HG03571 (cell line): ENCODE results near the gene MATCAP1.

Experiments
- ATAC-seq: cut with Tn5 transposase; IDR thresholded peaks from one replicate; pipeline ENCODE4 v1.9.1; 2021; ENCODE audit not compliant: unreplicated experiment

Gene MATCAP1

GRCh38 chr16:67208154-67208896, 24.6 kb upstream of the MATCAP1 start:
- no peak for ATAC-seq

GRCh38 chr16:67207249-67208091, 23.7 kb upstream of the MATCAP1 start:
- no peak for ATAC-seq

- ATAC-seq, result no peak
Measured at GRCh38 chr16:67206838-67207248, 23.1 kb upstream of the MATCAP1 start.

DNA sequence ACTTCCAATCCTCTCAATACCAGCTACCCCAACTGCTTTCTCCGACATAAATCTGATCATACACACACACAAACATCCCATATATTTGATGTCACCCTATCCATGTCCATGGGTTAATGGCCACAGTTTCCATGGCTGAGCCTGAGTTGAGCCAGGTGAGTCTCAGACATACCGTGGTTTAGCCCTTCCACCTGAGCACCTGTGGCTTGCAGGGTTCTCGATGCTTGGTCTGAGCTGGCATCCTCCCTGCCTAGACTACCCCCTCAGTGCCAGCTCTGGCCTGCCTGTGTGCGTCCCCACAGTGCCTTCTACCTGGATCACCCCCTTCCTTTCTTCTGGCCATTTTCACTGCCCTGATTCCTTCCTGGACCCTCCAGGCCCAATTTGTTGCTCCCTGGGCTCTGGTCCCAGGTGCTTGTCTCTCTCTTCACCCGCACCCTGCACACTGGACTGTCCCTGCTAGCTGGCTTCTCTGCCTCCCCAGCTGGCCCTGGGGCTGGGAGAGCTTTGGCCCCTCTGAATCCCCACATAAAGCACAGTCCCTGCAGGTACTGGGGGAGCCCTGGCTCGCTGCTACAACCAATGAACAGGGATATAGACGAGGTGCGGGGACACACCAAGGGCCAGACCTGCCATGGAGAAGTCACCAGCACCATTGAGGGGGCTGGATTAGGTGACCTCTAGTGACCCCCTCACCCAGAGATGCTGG, 22.5 kb upstream of the MATCAP1 start:
- ATAC-seq, result no peak

GRCh38 chr16:67204076-67204475, 20.3 kb upstream of the MATCAP1 start:
- no peak for ATAC-seq

DNA sequence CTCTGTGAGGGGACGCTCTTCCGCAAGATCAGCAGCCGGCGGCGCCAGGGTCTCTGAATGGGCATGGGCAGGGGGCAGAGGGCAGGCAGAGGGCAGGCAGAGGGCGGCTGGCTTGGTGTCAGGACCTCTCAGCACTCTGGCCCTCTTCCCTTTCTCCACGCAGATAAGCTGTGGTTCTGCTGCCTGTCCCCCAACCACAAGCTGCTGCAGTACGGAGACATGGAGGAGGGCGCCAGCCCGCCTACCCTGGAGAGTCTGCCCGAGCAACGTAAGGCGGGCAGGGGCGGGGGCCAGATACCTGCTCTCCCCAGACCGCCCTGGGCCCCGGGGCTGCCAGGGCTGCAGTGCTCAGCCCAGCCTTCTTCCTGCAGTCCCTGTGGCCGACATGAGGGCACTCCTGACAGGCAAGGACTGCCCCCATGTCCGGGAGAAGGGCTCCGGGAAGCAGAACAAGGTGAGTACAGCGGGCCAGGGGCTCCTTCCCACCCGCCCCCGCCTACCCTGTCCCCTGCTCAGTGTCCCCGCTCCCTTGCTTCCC, 19.3 kb upstream of the MATCAP1 start:
- ATAC-seq, result no peak

DNA sequence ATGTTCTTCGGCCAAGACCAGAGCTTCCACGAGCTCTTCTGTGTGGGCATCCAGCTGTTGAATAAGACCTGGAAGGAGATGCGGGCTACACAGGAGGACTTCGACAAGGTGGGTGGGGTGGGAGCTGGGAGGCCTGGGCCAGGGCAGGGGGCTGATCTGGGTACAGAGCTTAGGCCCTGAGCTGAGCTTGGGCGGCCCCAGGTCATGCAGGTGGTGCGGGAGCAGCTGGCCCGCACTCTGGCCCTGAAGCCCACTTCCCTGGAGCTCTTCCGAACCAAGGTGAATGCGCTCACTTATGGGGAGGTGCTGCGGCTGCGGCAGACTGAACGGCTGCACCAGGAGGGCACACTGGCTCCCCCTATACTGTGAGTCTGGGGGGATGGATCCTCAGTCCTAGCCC, 18.7 kb upstream of the MATCAP1 start:
- no peak for ATAC-seq

DNA sequence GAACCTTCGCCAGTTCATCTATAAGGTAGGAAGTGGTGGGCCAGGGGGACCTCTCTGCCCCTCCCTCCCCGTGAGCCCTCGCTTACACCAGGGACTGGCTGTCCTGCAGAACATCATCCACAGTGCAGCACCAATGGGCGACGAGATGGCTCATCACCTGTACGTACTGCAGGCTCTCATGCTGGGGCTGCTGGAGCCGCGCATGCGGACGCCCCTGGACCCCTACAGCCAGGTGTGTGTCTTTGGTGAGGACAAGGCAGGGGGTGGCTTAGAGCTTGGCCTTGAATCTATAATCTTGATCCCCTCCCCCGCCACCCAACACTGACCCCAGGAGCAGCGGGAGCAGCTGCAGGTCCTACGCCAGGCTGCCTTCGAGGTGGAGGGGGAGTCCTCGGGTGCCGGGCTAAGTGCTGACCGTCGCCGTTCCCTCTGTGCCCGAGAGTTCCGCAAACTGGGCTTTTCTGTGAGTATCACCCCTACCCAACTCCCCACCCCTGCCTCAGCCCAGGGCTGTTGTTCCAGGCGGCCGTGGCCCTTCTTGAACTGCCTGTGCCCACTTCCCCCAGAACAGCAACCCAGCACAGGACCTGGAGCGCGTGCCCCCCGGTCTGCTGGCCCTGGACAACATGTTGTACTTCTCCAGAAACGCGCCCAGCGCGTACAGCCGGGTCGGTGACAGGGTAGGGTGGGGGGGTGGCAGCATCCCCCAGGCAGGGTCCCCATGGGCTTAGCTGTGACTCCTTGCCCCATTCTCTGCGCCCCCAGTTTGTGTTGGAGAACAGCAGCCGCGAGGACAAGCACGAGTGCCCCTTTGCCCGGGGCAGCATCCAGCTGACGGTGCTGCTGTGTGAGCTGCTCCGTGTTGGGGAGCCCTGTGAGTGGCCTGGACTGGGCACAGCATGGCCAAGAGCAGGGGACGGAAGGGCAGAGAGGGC, 17.9 kb upstream of the MATCAP1 start:
- ATAC-seq, result no peak

- ATAC-seq, result no peak
Measured at GRCh38 chr16:67200491-67200890, 16.7 kb upstream of the MATCAP1 start.

GRCh38 chr16:67199808-67200198, 16.0 kb upstream of the MATCAP1 start:
- no peak for ATAC-seq

GRCh38 chr16:67199011-67199807, 15.4 kb upstream of the MATCAP1 start, which contains the start of gene ELMO3:
Gene ELMO3, plus strand, starts transcription at chr16:67199131. Its CDS starts 196 bp downstream, at chr16:67199327.
- ATAC-seq, result no peak

GRCh38 chr16:67198238-67198734, 14.5 kb upstream of the MATCAP1 start:
- ATAC-seq, result no peak

DNA sequence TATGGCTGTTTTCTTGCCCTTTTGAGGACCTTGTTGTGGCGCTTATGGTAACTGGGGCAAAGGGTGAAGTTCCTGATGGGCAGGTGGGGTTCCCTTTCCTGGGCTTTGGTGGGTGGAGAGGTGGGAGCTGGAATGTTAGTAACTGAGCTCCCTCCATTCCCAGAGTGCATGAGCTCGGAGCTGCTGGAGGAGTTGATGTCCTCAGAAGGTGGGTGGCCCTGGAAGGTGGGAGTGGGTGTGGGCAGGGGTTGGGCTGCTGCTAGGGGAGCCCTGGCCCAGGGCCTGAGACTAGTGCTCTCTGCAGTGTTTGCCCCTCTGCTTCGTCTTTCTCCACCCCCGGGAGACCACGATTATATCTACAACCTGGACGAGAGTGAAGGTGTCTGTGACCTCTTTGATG, 13.9 kb upstream of the MATCAP1 start:
- no peak for ATAC-seq

DNA sequence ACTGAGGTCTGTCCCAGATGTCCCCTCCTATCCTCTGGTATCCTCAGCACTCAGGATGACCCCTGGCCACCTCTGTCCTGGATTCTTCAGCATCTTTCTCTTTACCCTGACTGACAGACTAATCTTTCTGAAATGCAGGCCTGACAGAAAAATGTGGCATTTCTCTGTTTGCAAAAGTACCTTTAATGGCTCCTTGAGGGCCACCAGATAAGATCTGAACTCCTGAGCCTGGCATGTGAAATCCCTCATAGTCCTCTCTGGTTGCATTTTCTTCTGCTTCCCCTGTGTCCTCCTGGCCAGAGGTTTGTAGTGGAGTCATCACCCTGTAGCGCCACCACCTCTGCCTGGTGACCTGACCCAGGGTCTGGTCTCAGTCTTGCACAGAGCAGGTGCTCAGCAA, 13.1 kb upstream of the MATCAP1 start:
- no peak for ATAC-seq

DNA sequence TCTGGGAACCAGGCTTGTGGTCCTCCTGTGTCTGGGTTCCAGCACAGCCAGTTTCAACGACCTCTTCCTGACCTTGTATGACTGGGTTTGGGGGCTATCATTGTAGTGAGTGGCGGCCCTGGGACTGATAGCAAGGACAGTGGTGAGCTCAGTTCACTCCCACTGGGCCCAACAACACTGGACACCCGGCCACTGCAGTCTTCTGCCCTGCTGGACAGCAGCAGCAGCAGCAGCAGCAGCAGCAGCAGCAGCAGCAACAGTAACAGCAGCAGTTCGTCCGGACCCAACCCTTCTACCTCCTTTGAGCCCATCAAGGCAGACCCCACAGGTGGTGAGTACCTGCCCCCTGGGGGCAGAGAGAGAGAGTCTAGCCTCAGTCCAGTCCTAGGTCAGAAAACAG, 11.9 kb upstream of the MATCAP1 start:
- no peak for ATAC-seq

GRCh38 chr16:67194260-67194659, 10.5 kb upstream of the MATCAP1 start:
- no peak for ATAC-seq

DNA sequence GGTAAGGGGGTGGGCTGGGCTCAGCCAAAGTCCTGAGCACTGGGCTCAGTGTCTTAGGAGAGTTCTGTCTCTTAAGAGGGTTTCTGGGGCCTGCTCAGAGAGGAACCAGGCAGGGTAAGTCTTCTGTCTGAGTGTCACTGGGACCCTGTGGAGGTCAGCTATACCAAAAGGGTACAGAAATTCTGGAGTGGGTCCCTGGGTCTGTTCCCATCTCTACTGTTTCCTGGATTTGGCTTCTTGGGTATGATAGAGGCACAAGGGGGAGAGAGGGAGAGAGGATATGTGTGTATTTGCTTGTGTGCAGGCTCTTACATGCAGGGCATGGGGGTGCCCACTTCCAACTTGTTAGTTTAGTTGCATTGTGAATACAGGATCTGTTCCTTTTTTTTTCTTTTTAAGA, 9.8 kb upstream of the MATCAP1 start:
- no peak for ATAC-seq

DNA sequence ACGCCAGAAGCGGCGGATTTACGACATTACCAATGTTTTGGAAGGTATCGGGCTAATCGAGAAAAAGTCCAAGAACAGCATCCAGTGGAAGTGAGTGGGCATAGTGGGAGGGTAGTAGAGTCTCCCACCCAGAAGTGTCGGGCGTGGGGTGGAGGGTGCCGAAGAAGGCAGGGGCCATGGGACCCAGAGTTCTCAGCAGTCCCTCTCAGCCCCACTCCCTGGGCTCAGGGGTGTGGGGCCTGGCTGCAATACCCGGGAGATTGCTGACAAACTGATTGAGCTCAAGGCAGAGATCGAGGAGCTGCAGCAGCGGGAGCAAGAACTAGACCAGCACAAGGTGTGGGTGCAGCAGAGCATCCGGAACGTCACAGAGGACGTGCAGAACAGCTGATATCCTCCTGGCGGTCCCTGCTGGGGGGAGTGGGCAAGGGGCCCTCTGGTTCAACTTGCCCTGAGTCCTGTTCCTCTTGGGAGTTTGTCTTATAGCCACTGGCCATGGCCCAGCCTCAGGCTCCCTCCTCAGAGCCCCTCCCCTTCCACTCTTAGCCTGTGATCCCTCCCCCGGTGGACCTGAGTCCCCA, 9.1 kb upstream of the MATCAP1 start:
- no peak for ATAC-seq
